GM18498 (cell line): ENCODE results near the gene JOSD2.

Source experiments
- ATAC-seq: cut with Tn5 transposase; IDR thresholded peaks from one replicate; pipeline ENCODE4 v1.9.1; 2021; ENCODE audit warnings: mild to moderate bottlenecking, moderate library complexity; ENCODE audit not compliant: unreplicated experiment

JOSD2 gene

GRCh38 chr19:50511069-50511822, at the start of gene JOSD2:
Gene JOSD2, minus strand, starts transcription at chr19:50511191. Its CDS starts 760 bp downstream, at chr19:50510431.
- peak; percentile 86 for ATAC-seq

- ATAC-seq: no peak
These were observed 48.6 kb upstream of the JOSD2 start for GRCh38 chr19:50559636-50560035.

- no peak for ATAC-seq
These were observed 47.5 kb upstream of the JOSD2 start for GRCh38 chr19:50558449-50558848.

GRCh38 chr19:50558039-50558438, 47.0 kb upstream of the JOSD2 start:
- ATAC-seq: no peak

- ATAC-seq: no peak
These were observed 46.1 kb upstream of the JOSD2 start for GRCh38 chr19:50557009-50557613.

- ATAC-seq: no peak
These were observed 45.5 kb upstream of the JOSD2 start for GRCh38 chr19:50556282-50557008.

GRCh38 chr19:50555450-50556281, 44.7 kb upstream of the JOSD2 start:
- no peak for ATAC-seq

GRCh38 chr19:50555033-50555432, 44.0 kb upstream of the JOSD2 start:
- no peak for ATAC-seq

GRCh38 chr19:50554212-50554611, 43.2 kb upstream of the JOSD2 start:
- ATAC-seq: no peak

- no peak for ATAC-seq
These were observed 42.2 kb upstream of the JOSD2 start for GRCh38 chr19:50553134-50553703.

- ATAC-seq: no peak
These were observed 41.5 kb upstream of the JOSD2 start for GRCh38 chr19:50552540-50552939.

- ATAC-seq: no peak
These were observed 40.8 kb upstream of the JOSD2 start for GRCh38 chr19:50551715-50552187.

- no peak for ATAC-seq
These were observed 40.2 kb upstream of the JOSD2 start for GRCh38 chr19:50551034-50551714.

- no peak for ATAC-seq
These were observed 39.6 kb upstream of the JOSD2 start for GRCh38 chr19:50550594-50550966.

GRCh38 chr19:50549927-50550593, 39.1 kb upstream of the JOSD2 start:
- ATAC-seq: no peak

- no peak for ATAC-seq
These were observed 38.3 kb upstream of the JOSD2 start for GRCh38 chr19:50549059-50549926.

GRCh38 chr19:50548191-50549058, 37.4 kb upstream of the JOSD2 start:
- no peak for ATAC-seq
